ENCODE data around the gene AMDHD2. TPM values are rescaled to one million over a fixed set of nuclear protein-coding genes. Genes with fewer than 3 reads are reported as not detected.
A peak's percentile ranks its signal among the peaks of the same experiment; 100 is the strongest.

AMDHD2 gene
- total and polyA plus RNA-seq, 9 donors: 0.47 to 28.7 (median 25.6) TPM

DNA sequence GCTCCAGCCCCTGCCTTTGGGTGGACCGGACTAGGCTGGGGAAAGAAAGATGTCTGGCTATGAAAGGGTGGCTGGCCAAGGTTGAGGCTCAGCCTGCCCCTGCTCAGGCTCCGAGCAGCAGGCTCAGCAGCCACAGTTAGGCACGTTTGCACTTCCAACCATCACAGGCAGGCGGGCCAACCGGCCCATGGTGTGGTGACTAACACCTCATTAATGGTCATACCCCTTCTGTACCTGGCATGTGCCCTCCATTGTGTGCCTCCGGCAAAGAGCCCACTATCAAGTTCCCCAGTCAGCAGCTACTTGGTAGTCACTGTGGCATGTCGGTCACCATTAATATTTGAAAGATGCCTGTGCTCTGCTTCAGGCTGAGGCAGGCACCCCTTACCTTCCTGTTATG is 38.5 kb upstream of the AMDHD2 start:
- Histone ChIP-seq H3K4me3 (no peak overlapping the region), H3K9me3 (no peaks in the 10 kb centered on the region), H3K27me3 (no peaks in the 10 kb centered on the region), H3K27ac (no peak overlapping the region), H3K36me3 (no peaks in the 10 kb centered on the region), H3K4me1 (ENCODE audit: insufficient read depth) (peaks cover 14% of the 10 kb centered on the region)
- intact Hi-C loops (cut with DNase I): no loop called here
- 62 to 70% (median 64%) methylated on average over 7 of the region's 7 CpGs for WGBS, 3 donors
- TF ChIP-seq EP300 (IDR thresholded peaks at IDR 0.05): no peak
- TF ChIP-seq, protein P1, sequence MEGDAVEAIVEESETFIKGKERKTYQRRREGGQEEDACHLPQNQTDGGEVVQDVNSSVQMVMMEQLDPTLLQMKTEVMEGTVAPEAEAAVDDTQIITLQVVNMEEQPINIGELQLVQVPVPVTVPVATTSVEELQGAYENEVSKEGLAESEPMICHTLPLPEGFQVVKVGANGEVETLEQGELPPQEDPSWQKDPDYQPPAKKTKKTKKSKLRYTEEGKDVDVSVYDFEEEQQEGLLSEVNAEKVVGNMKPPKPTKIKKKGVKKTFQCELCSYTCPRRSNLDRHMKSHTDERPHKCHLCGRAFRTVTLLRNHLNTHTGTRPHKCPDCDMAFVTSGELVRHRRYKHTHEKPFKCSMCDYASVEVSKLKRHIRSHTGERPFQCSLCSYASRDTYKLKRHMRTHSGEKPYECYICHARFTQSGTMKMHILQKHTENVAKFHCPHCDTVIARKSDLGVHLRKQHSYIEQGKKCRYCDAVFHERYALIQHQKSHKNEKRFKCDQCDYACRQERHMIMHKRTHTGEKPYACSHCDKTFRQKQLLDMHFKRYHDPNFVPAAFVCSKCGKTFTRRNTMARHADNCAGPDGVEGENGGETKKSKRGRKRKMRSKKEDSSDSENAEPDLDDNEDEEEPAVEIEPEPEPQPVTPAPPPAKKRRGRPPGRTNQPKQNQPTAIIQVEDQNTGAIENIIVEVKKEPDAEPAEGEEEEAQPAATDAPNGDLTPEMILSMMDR (IDR thresholded peaks at IDR 0.05): no peak
- TF ChIP-seq POLR2A (IDR thresholded peaks at IDR 0.05): no peak
- no peak for DNase-seq

DNA sequence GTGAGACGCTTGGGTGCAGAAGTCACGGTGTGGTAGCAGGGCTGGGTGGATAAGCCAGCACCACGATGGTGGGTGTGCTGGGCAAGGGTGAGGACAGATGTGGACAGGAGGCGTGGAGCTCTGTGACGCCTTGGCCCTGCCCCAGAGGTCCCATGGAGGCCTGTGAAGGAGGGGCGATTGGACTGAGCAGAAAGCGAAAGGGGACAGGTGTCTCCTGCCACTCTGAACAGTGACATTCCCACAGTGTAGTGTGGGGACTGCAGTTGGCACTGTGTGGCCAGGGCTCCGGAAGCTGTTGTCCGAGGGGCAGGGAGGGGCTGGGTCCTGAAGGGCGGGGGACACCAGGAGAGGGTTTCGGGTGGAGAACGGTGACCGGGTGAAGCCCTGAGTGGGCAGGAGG is 37.9 kb upstream of the AMDHD2 start:
- no peak overlapping the region for H3K4me3 ChIP-seq
- no peaks in the 10 kb centered on the region for H3K9me3 ChIP-seq
- H3K36me3 ChIP-seq: no peaks in the 10 kb centered on the region
- peaks cover 14% of the 10 kb centered on the region for H3K4me1 ChIP-seq (ENCODE audit: insufficient read depth)
- no peak overlapping the region for H3K27ac ChIP-seq
- WGBS, 3 donors: 55 to 64% (median 58%) methylated on average over 13 of the region's 13 CpGs
- H3K27me3 ChIP-seq: no peaks in the 10 kb centered on the region
- no peak for DNase-seq
- TF ChIP-seq POLR2A (IDR thresholded peaks at IDR 0.05): no peak
- TF ChIP-seq, protein P1 (IDR thresholded peaks at IDR 0.05): no peak
- no peak for TF ChIP-seq EP300 (IDR thresholded peaks at IDR 0.05)
- intact Hi-C loops (cut with DNase I): no loop called here

DNA sequence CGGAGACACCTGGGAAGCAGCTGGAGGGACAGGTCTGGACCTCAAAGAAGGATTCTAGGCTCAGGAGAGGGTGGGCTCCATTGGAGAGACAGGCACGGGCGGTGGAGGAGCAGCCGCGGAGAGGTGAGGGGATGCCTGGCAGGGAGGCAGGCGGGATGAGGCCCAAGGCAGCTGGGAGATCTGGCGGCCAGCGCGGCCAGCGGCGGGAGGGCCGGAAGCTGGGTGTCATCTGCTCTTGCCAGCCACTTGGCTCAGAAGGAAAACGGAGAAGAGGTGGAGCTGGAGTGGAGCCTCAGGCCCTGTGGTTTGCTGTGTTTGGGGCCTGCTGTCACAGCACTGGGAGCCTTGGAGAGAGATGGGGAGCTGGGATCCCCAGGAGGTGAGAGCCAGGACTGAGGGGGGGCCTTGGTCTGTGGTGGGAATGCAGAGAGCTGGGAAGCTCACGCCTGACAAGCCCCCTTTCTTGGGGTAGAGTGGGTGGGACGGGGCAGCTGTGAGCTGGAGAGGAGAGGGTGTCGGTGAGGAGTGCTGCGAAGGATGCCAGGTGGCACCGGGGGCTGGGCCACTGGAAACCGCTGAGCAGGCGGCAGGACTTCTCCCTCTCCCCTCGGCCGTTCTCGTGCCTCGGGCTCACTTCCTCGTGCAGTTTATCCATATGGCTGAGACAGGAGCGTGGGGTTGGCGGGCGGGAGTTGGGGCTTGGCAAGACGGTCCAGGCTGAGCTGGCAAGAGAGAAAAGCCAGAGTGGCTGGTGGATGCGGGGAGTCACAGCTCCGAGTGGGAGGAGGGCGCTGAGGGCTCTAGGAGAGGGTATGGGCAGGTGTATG is 37.2 kb upstream of the AMDHD2 start:
- peak; percentile 57 to 77 (median 67) for DNase-seq
- H3K4me1 ChIP-seq (ENCODE audit: insufficient read depth): peaks cover 14% of the 10 kb centered on the region
- H3K4me3 ChIP-seq: no peak overlapping the region
- TF ChIP-seq EP300 (IDR thresholded peaks at IDR 0.05): no peak
- no peak for TF ChIP-seq POLR2A (IDR thresholded peaks at IDR 0.05)
- TF ChIP-seq, protein P1 (IDR thresholded peaks at IDR 0.05): no peak
- no peak overlapping the region for H3K27ac ChIP-seq
- intact Hi-C loops (cut with DNase I): no loop called here
- no peaks in the 10 kb centered on the region for H3K27me3 ChIP-seq
- H3K9me3 ChIP-seq: no peaks in the 10 kb centered on the region
- H3K36me3 ChIP-seq: no peaks in the 10 kb centered on the region
- 14 to 20% (median 15%) methylated on average over 32 of the region's 32 CpGs for WGBS, 3 donors

DNA sequence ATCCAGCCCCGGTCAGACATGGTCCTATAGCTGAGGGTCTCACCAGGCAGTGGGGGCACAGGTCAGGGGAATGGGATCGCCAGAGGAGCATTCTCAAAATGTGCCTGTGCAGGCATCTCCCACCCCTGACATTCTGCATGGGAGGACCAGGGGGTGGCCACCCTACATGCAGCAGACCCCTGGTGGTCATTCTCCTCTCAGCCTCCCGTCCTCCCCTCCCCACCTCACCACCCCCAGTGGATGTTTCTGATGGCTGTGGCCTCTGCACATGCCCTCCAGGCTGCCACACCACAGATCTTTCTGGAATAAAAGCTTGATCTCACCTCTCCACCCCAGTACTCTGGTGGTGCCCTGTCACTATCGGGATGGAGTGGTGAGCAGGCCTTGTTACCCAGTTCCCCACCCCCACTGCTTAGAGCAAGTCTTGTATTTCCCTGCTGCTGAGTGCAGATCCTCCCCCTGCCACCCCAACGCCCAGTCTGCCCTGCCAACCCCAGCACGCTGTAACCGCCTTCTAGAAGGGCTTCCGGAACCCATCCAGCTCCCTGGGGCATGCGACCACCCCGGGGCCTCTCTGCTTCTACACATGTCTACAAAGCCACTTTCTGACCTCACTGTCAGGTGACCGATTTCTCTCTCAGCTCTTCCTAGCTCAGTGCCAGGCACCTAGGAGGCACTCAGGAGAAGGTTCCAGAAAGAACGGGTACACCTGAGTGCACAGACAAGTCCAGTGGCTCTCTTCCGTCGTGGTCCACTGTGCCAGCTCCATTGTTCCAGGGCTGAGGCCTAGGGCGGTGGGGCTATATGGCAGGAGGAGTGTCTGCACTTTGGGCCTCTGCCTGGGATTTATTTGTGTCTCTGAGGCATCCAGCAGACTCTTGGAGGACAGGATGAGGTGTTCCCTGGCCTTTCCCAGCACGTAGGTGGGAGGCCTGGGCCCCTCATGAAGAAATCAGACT is 36.0 kb upstream of the AMDHD2 start:
- intact Hi-C loops (cut with DNase I): no loop called here

More for the DNA sequence above, 36.0 kb upstream of the AMDHD2 start:
- Histone ChIP-seq H3K4me1 (ENCODE audit: insufficient read depth) (peaks cover 14% of the 10 kb centered on the region), H3K27me3 (no peaks in the 10 kb centered on the region), H3K4me3 (no peak overlapping the region), H3K36me3 (no peaks in the 10 kb centered on the region), H3K27ac (no peak overlapping the region), H3K9me3 (no peaks in the 10 kb centered on the region)
- WGBS, 3 donors: 89 to 93% (median 92%) methylated on average over 16 of the region's 16 CpGs
- TF ChIP-seq EP300 (IDR thresholded peaks at IDR 0.05) (no peak), POLR2A (IDR thresholded peaks at IDR 0.05) (no peak)
- TF ChIP-seq, protein P1 (IDR thresholded peaks at IDR 0.05): no peak
- no peak for DNase-seq

All from ovary (tissue), 9 donors.